Pons (tissue), 1 donor: ENCODE results near the gene SPDYE5.

Experiments used
- DNase-seq: peaks from one replicate; pipeline ENCODE4 v3.0.0-alpha.2; 2016; ENCODE audit warnings: low spot score

The SPDYE5 gene

DNA sequence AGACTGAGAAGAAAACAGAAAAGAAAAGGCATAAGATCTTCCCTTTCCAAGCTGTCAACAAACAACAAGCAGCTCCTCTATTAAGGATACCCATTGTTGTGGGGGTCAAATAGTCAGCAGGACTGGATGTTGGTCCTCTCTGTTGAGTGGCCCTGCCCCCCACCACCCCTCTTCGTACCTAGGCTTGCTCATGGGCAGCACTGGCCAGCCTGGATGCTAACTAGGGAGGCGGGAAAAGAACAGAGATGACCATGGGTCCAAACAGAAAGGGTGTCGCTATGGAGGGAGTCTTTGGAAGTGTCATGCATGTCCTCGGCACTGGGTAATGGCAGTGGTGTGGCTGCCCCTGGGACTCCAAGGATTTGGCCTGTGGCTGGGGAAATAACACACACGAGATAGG lies 45.6 kb downstream of the SPDYE5 start:
- DNase-seq: no peak

DNA sequence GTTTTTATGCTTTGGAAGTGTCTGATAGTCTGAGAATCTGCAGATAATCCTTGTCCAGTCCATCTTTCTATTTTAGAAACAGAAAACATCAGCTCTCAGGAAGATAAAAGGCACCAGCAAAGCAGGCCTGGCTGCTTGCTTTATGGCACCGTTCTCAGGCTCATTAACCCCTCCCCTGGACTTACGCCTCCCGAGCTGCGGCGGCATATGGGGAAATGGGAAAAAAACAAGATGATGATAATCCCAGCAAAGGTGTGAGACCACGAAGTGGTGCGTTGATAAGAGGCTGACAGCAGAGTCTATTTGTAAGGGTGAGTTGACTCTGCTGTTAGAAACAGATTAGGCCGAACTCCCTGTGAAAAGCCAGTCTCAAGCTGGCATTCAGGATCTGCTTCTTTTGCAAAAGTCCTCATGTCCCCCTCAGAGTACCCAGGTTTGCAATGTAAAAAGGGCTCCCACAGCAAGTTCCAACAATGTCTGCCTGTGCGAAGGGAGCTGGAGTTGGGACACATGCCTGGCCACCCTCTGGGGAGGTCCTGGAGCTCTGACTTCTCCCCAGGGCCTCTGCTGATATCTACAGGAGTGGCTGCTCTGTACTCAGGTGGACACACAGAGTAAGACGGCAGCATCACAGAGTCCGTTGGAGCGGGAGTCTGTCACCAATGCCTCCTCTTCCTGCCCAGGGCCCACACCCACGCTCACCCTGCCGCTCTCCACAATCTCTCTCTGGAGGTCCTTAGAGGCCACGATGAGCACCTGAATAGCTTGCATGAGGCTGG lies 54.3 kb downstream of the SPDYE5 start:
- DNase-seq: no peak
